GM18505 (cell line): Measurements from ENCODE around the gene FGD6.
"Not testable (repeated sequence)": the region's sequence is repeated elsewhere in the genome, so short reads cannot be mapped to it uniquely, and the experiment has no call there.

Experiments used
- ATAC-seq: cut with Tn5 transposase; IDR thresholded peaks from one replicate; pipeline ENCODE4 v1.9.1; 2021; ENCODE audit not compliant: unreplicated experiment
- POLR2A ChIP-seq: IDR thresholded peaks from 4 replicates; pipeline ENCODE4 v1.6.1; 2011; ENCODE audit warnings: borderline replicate concordance; ENCODE audit not compliant: insufficient read depth, insufficient read length; ENCODE audit errors: extremely low read depth

The FGD6 gene

GRCh38 chr12:95243497-95244183 is 26.4 kb upstream of the FGD6 start:
- TF ChIP-seq POLR2A: no peak
- no peak for ATAC-seq

- no peak for TF ChIP-seq POLR2A
- no peak for ATAC-seq
These were observed 24.7 kb upstream of the FGD6 start for GRCh38 chr12:95241761-95242506.

- ATAC-seq: not testable (repeated sequence)
These were observed 23.9 kb upstream of the FGD6 start for GRCh38 chr12:95241138-95241537.

- TF ChIP-seq POLR2A: no peak
- no peak for ATAC-seq
These were observed 23.3 kb upstream of the FGD6 start for GRCh38 chr12:95240556-95240955.

- not testable (repeated sequence) for ATAC-seq
These were observed 22.6 kb upstream of the FGD6 start for GRCh38 chr12:95239835-95240234.

GRCh38 chr12:95239216-95239615 is 21.9 kb upstream of the FGD6 start:
- ATAC-seq: no peak
- no peak for TF ChIP-seq POLR2A

DNA sequence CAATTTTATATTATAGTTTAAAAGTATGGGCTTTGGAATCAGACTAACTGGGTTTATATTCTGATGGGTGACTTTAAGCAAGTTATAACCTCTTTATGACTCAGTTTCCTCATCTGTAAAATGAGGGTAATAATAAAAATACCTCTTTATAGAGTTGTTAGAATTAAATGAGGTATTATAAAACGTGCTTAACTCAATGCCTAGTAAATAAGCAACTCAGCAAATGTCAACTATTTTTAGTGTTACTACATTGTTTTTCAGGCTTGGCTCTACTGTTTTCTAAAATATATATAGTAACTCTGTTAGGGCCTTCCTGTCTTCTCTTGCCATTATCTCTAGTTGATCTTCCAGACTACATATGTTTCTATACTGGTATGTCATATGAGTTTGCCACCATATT is 20.9 kb upstream of the FGD6 start:
- no peak for ATAC-seq
- no peak for TF ChIP-seq POLR2A

- TF ChIP-seq POLR2A: no peak
- ATAC-seq: no peak
These were observed 20.0 kb upstream of the FGD6 start for GRCh38 chr12:95237315-95237714.

- ATAC-seq: not testable (repeated sequence)
These were observed 18.4 kb upstream of the FGD6 start for GRCh38 chr12:95235621-95236020.

DNA sequence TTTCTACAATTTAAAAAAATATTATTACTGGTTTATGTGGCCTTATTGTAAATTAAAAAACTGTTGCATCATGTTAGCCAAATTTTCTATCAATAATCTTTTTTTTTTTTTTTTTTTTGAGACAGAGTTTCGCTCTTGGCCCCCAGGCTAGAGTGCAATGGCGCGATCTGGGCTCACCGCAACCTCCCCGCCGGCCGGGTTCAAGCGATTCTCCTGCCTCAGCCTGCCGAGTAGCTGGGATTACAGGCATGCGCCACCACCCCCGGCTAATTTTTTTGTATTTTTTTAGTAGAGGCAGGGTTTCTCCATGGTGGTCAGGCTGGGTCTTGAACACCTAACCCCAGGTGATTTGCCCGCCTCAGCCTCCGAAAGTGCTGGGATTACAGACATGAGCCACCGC is 16.9 kb upstream of the FGD6 start:
- ATAC-seq: not testable (repeated sequence)

- TF ChIP-seq POLR2A: no peak
- ATAC-seq: no peak
These were observed 13.9 kb upstream of the FGD6 start for GRCh38 chr12:95231190-95231589.

DNA sequence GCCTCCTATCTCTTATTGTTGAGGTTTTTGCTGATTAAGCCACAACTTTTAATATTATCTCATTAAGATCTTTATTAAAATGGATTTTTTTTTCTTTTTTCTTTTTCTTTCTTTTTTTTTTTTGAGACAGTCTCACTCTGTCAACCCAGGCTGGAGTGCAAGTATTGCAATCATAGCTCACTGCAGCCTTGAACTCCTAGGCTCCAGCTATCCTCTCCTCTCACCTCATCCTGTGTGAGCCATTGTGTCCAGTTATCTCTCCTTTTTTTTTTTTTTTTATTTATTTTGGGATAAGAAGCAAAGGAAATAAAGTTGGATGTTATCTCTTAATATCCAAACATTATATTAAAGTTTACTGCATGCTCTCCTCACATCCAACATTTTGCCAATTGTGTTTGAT is 13.0 kb upstream of the FGD6 start:
- no peak for TF ChIP-seq POLR2A
- no peak for ATAC-seq

- no peak for ATAC-seq
- no peak for TF ChIP-seq POLR2A
These were observed 12.4 kb upstream of the FGD6 start for GRCh38 chr12:95229636-95230035.

- no peak for TF ChIP-seq POLR2A
- ATAC-seq: no peak
These were observed 11.3 kb upstream of the FGD6 start for GRCh38 chr12:95228617-95229016.
